ENCODE measurements around the gene ZNF441.
"Not testable (repeated sequence)": the region's sequence is repeated elsewhere in the genome, so short reads cannot be mapped to it uniquely, and the experiment has no call there.

Gene ZNF441

DNA sequence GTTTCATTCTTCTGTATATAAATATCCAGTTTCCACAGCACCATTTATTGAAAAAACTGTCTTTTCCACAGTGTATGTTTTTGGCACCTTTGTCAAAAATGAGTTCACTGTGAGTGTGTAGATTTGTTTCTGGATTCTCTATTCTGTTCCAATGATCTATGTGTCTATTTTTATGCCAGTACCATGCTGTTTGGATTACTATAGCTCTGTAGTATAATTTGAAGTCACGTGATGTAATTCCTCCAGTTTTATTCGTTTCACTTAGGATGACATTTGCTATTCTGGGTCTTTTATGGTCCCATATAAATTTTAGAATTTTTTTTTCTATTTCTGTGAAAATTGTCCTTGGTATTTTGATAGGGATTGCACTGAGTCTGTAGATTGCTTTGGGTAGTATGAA lies 17.0 kb upstream of the ZNF441 start:
- no peaks in the 10 kb centered on the region for H3K36me3 ChIP-seq (ENCODE audit: insufficient read depth, low read length)
- no peak overlapping the region for H3K9ac ChIP-seq (ENCODE audit: low read length)
- H3K27me3 ChIP-seq (ENCODE audit: control insufficient read depth in 1 of 2, insufficient read depth in 2 of 2, low read length in 2 of 2): no peaks in the 10 kb centered on the region
- no peak overlapping the region for H3K27ac ChIP-seq (ENCODE audit: low read depth, low read length)
- no peak overlapping the region for H3K4me3 ChIP-seq (ENCODE audit: low read depth in 1 of 2, low read length in 2 of 2)
- H3K4me1 ChIP-seq (ENCODE audit: insufficient read depth, low read length): no peaks in the 10 kb centered on the region
- H3K9me3 ChIP-seq (ENCODE audit: low read length): no peaks in the 10 kb centered on the region

DNA sequence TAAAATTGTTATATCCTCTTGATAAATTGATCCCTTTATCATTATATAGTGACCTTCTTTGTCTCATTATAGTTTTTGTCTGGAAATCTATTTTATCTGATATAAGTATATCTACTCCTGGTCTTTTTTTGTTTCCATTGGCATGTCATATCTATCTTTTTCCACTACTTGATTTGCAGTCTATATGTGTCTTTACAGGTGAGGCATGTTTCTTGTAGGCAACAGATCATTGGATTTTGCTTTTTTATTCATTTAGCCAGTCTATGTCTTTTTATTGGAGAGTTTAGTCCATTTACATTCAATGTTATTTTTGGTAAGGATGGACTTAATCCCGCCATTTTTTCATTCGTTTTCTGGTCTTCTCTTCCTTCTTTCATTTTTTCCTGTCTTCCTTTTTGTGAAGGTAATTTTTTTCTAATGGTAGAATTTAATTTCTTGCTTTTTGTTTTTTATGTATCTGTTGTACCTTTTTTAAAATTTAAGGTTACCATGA lies 14.5 kb upstream of the ZNF441 start:
- H3K9ac ChIP-seq (ENCODE audit: low read length): no peak overlapping the region
- H3K27ac ChIP-seq (ENCODE audit: low read depth, low read length): no peak overlapping the region
- H3K27me3 ChIP-seq (ENCODE audit: control insufficient read depth in 1 of 2, insufficient read depth in 2 of 2, low read length in 2 of 2): no peaks in the 10 kb centered on the region
- no peaks in the 10 kb centered on the region for H3K4me1 ChIP-seq (ENCODE audit: insufficient read depth, low read length)
- no peaks in the 10 kb centered on the region for H3K36me3 ChIP-seq (ENCODE audit: insufficient read depth, low read length)
- H3K4me3 ChIP-seq (ENCODE audit: low read depth in 1 of 2, low read length in 2 of 2): no peak overlapping the region
- no peaks in the 10 kb centered on the region for H3K9me3 ChIP-seq (ENCODE audit: low read length)

DNA sequence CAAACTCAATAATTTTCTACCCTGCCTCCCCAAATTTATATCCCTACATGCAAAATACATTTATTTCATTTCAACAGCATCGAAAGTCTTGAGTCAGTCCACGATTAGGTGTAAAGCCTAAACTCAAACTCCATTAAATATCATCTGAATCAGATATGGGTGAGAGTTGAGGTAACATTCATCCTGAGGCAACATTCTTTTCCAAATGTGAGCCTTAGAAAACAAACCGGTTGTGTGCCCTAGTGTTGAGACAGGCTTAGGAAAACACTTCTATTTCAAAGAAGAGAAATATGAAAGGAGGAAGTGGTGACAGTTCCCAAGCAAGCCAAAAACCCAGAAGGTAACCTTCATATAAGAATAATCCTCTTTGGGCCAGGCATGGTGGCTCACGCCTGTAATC lies 12.1 kb upstream of the ZNF441 start:
- no peak overlapping the region for H3K4me3 ChIP-seq (ENCODE audit: low read depth in 1 of 2, low read length in 2 of 2)
- H3K27me3 ChIP-seq (ENCODE audit: control insufficient read depth in 1 of 2, insufficient read depth in 2 of 2, low read length in 2 of 2): no peaks in the 10 kb centered on the region
- no peak overlapping the region for H3K9ac ChIP-seq (ENCODE audit: low read length)
- no peak overlapping the region for H3K27ac ChIP-seq (ENCODE audit: low read depth, low read length)
- no peaks in the 10 kb centered on the region for H3K4me1 ChIP-seq (ENCODE audit: insufficient read depth, low read length)
- H3K9me3 ChIP-seq (ENCODE audit: low read length): no peaks in the 10 kb centered on the region
- no peaks in the 10 kb centered on the region for H3K36me3 ChIP-seq (ENCODE audit: insufficient read depth, low read length)

DNA sequence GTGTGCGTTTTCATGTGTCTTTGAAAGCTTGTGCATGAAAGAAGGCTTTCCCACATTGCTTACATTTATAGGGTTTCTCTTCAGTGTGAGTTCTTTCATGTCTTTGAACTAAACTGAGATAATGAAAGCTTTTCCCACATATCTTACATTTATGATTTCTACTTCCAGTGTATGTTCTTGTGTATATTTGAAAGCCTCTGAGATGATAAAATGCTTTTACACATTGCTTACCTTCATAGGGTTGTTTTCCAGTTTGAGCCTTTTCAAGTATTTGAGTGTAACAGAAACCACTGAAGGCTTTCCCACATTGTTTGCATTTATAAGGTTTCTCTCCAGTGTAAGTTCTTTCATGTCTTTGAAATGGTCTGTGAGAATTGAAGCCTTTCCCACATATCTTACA lies 9.8 kb upstream of the ZNF441 start:
- Histone ChIP-seq H3K27ac (ENCODE audit: low read depth, low read length) (no peak overlapping the region), H3K4me3 (ENCODE audit: low read depth in 1 of 2, low read length in 2 of 2) (no peak overlapping the region), H3K27me3 (ENCODE audit: control insufficient read depth in 1 of 2, insufficient read depth in 2 of 2, low read length in 2 of 2) (no peaks in the 10 kb centered on the region), H3K4me1 (ENCODE audit: insufficient read depth, low read length) (no peaks in the 10 kb centered on the region), H3K36me3 (ENCODE audit: insufficient read depth, low read length) (no peaks in the 10 kb centered on the region), H3K9me3 (ENCODE audit: low read length) (no peaks in the 10 kb centered on the region), H3K9ac (ENCODE audit: low read length) (no peak overlapping the region)

DNA sequence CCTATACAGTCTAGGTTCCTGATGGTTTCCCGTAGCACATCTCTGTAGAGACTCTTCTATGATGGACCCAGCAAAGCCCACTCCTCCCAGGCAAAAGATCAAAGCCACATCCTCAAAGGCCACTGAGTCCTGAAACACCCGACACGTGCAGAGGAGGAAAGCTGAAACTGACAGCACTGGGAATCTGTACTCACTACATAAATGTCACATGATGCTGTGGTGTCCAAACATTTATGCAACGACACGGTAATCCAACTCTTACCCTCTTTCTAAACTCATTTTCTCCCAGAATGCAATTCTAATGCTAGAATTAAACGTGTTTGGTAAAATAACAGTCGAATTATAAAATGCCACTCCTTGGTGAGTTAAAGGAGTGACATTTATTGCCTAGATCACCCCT lies 7.0 kb upstream of the ZNF441 start:
- Histone ChIP-seq H3K9me3 (ENCODE audit: low read length) (no peaks in the 10 kb centered on the region), H3K9ac (ENCODE audit: low read length) (no peak overlapping the region), H3K36me3 (ENCODE audit: insufficient read depth, low read length) (no peaks in the 10 kb centered on the region), H3K4me3 (ENCODE audit: low read depth in 1 of 2, low read length in 2 of 2) (no peak overlapping the region), H3K4me1 (ENCODE audit: insufficient read depth, low read length) (no peaks in the 10 kb centered on the region), H3K27me3 (ENCODE audit: control insufficient read depth in 1 of 2, insufficient read depth in 2 of 2, low read length in 2 of 2) (no peaks in the 10 kb centered on the region), H3K27ac (ENCODE audit: low read depth, low read length) (no peak overlapping the region)

DNA sequence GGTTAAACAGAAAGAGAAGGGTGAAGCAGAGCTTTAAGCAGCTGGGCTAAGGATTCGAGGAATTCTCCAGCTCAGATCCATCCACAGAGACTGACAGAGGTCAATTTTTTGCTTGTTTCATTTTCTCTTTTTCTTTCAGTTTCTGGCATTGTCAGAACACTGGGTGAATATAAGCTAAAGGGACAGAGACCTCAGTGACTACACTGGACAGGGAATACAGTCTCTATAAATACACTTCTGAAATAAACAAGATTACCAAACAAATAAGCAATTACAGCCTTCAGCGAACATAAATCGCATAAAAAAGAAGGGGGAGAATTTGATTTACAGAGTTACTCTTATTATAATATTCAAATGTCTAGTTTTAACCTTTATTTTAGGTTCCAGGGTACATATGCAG lies 3.7 kb upstream of the ZNF441 start:
- no peaks in the 10 kb centered on the region for H3K27me3 ChIP-seq (ENCODE audit: control insufficient read depth in 1 of 2, insufficient read depth in 2 of 2, low read length in 2 of 2)
- no peak overlapping the region for H3K27ac ChIP-seq (ENCODE audit: low read depth, low read length)
- no peaks in the 10 kb centered on the region for H3K9me3 ChIP-seq (ENCODE audit: low read length)
- H3K36me3 ChIP-seq (ENCODE audit: insufficient read depth, low read length): no peaks in the 10 kb centered on the region
- no peak overlapping the region for H3K9ac ChIP-seq (ENCODE audit: low read length)
- no peak overlapping the region for H3K4me3 ChIP-seq (ENCODE audit: low read depth in 1 of 2, low read length in 2 of 2)
- peaks cover 3% of the 10 kb centered on the region for H3K4me1 ChIP-seq (ENCODE audit: insufficient read depth, low read length)

DNA sequence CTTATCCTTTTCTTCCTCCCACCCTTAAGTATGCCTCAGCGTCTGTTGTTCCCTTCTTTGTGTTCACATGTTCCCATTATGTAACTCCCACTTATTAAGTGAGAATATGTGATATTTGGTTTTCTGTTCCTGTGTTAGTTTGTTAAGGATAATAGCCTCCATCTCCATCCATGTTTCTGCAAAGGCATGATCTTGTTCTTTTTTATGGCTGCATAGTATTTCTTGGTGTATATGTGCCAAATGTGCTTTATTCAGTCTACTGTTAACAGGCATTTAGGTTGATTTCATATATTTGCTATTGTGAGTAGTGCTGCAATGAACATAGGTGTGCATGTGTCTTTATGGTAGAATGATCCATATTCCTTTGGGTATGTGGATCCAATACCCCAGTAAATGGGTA lies 3.2 kb upstream of the ZNF441 start:
- no peaks in the 10 kb centered on the region for H3K9me3 ChIP-seq (ENCODE audit: low read length)
- no peaks in the 10 kb centered on the region for H3K27me3 ChIP-seq (ENCODE audit: control insufficient read depth in 1 of 2, insufficient read depth in 2 of 2, low read length in 2 of 2)
- no peak overlapping the region for H3K27ac ChIP-seq (ENCODE audit: low read depth, low read length)
- H3K4me1 ChIP-seq (ENCODE audit: insufficient read depth, low read length): peaks cover 8% of the 10 kb centered on the region
- no peak overlapping the region for H3K9ac ChIP-seq (ENCODE audit: low read length)
- H3K4me3 ChIP-seq (ENCODE audit: low read depth in 1 of 2, low read length in 2 of 2): no peak overlapping the region
- no peaks in the 10 kb centered on the region for H3K36me3 ChIP-seq (ENCODE audit: insufficient read depth, low read length)

DNA sequence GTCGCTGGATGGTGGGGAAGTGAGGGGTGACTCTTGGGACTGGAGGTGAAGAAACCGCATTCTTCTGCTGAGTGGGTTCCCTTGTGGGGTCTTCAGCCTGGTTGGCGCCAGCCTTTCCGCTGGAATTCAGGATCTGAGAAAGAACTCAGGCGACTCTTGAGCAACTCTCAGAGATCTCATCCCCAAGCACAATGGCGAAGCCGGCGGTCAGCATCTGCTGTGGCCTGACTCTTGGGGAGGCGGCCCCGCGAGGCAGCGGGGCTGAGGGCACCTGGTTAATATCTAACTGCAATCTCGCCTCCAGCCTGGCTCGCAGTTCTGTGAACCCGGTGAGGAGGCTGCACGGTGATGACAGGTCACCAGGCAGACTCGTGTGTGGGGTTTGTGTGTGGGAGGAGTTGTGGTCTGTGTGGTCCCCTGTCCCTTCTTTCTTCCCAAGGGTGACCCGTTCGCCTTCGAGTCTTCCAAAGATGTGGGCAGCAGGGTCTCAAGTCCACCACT lies 883 bp downstream of the ZNF441 start:
- H3K27ac ChIP-seq (ENCODE audit: low read depth, low read length): peak overlapping the region; percentile 90

DNA sequence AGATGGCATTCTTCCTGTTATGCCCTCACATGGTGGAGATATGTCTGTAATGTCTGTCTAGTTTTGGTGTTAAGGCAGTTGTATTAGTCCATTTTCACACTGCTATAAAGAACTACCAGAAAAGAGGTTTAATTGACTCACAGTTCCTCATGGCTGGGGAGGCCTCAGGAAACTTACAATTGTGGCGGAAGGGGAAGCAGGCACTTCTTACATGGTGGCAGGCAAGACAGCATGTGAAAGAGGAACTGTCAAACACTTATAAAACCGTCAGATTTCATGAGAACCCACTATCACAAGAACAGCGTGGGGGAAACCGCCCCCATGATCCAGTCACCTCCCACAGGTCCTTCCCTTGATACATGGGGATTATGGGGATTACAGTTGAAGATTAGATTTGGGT lies 3.2 kb downstream of the ZNF441 start:
- H3K9me3 ChIP-seq (ENCODE audit: low read length): no peaks in the 10 kb centered on the region
- H3K9ac ChIP-seq (ENCODE audit: low read length): no peak overlapping the region

More for the DNA sequence above, 883 bp downstream of the ZNF441 start:
- Histone ChIP-seq H3K4me3 (ENCODE audit: low read depth in 1 of 2, low read length in 2 of 2) (peak overlapping the region; percentile 68 to 98), H3K36me3 (ENCODE audit: insufficient read depth, low read length) (no peaks in the 10 kb centered on the region), H3K9ac (ENCODE audit: low read length) (peak overlapping the region; percentile 69), H3K4me1 (ENCODE audit: insufficient read depth, low read length) (peaks cover 11% of the 10 kb centered on the region), H3K9me3 (ENCODE audit: low read length) (no peaks in the 10 kb centered on the region), H3K27me3 (ENCODE audit: control insufficient read depth in 1 of 2, insufficient read depth in 2 of 2, low read length in 2 of 2) (no peaks in the 10 kb centered on the region)

DNA sequence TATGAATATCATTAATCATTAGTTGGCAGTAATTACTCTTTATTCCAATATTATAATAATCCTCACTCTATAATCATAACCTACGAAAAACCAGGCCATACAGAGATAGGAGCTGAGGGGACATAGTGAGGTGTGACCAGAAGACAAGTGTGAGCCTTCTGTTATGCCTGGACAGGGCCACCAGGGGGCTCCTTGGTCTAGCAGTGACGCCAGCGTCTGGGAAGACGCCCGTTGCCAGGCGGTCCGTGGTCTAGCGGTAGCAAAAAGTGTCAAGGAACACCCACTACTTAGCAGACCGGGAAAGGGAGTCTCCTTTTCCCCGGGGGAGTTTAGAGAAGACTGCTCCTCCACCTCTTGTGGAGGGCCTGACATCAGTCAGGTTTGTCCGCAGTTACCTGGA lies 4.7 kb downstream of the ZNF441 start:
- not testable (repeated sequence) for H3K4me3 ChIP-seq (ENCODE audit: low read depth in 1 of 2, low read length in 2 of 2); H3K27ac ChIP-seq (ENCODE audit: low read depth, low read length); H3K9ac ChIP-seq (ENCODE audit: low read length); H3K9me3 ChIP-seq (ENCODE audit: low read length); H3K27me3 ChIP-seq (ENCODE audit: control insufficient read depth in 1 of 2, insufficient read depth in 2 of 2, low read length in 2 of 2); H3K36me3 ChIP-seq (ENCODE audit: insufficient read depth, low read length)
- peaks cover 11% of the 10 kb centered on the region for H3K4me1 ChIP-seq (ENCODE audit: insufficient read depth, low read length)

More for the DNA sequence above, 3.2 kb downstream of the ZNF441 start:
- Histone ChIP-seq H3K36me3 (ENCODE audit: insufficient read depth, low read length) (no peaks in the 10 kb centered on the region), H3K27me3 (ENCODE audit: control insufficient read depth in 1 of 2, insufficient read depth in 2 of 2, low read length in 2 of 2) (no peaks in the 10 kb centered on the region), H3K4me1 (ENCODE audit: insufficient read depth, low read length) (peaks cover 11% of the 10 kb centered on the region), H3K4me3 (ENCODE audit: low read depth in 1 of 2, low read length in 2 of 2) (no peak overlapping the region), H3K27ac (ENCODE audit: low read depth, low read length) (no peak overlapping the region)

DNA sequence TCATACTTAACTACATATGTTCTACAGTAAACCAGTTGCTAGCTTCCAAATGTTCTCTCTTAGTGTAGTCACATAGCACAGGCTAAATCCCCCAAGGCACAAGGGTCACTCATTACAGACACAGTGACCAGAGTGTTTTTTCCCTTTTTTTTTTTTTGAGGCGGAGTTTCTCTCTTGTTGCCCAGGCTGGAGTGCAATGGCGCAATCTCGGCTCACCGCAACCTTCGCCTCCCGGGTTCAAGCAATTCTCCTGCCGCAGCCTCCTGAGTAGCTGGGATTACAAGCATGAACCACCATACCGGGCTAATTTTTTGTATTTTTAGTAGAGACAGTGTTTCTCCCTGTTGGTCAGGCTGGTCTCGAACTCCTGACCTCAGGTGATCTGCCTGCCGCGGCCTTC lies 9.9 kb downstream of the ZNF441 start:
- H3K9ac ChIP-seq (ENCODE audit: low read length); H3K4me1 ChIP-seq (ENCODE audit: insufficient read depth, low read length); H3K4me3 ChIP-seq (ENCODE audit: low read depth in 1 of 2, low read length in 2 of 2); H3K27ac ChIP-seq (ENCODE audit: low read depth, low read length); H3K27me3 ChIP-seq (ENCODE audit: control insufficient read depth in 1 of 2, insufficient read depth in 2 of 2, low read length in 2 of 2): not testable (repeated sequence)
- H3K36me3 ChIP-seq (ENCODE audit: insufficient read depth, low read length): peaks cover 34% of the 10 kb centered on the region
- peaks cover 19% of the 10 kb centered on the region for H3K9me3 ChIP-seq (ENCODE audit: low read length)

DNA sequence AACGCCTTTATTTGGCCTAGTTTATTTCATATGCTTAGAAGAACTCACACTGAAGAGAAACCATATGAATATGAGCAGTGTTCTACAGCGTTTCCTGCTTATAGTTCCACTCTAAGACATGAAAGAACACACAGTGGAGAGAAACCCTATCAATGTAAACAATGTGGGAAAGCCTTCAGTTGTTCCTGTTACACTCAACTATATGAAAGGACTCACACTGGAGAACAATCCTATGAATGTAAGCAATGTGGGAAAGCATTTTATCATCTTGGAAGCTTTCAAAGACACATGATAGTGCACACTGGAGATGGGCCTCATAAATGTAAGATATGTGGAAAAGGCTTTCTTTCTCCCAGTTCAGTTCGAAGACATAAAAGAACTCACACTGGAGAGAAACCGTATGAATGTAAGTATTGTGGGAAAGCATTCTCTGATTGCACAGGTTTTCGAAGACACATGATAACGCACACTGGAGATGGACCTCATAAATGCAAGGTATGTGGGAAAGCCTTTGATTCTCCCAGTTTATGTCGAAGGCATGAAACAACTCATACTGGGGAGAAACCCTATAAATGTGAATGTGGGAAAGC lies 13.7 kb downstream of the ZNF441 start:
- no peaks in the 10 kb centered on the region for H3K27me3 ChIP-seq (ENCODE audit: control insufficient read depth in 1 of 2, insufficient read depth in 2 of 2, low read length in 2 of 2)
- H3K9ac ChIP-seq (ENCODE audit: low read length): no peak overlapping the region
- peaks cover 36% of the 10 kb centered on the region for H3K36me3 ChIP-seq (ENCODE audit: insufficient read depth, low read length)
- H3K4me3 ChIP-seq (ENCODE audit: low read depth in 1 of 2, low read length in 2 of 2): peak overlapping the region in 1 of 2 donors; percentile 12
- peaks cover 20% of the 10 kb centered on the region for H3K9me3 ChIP-seq (ENCODE audit: low read length)
- H3K27ac ChIP-seq (ENCODE audit: low read depth, low read length): no peak overlapping the region
- H3K4me1 ChIP-seq (ENCODE audit: insufficient read depth, low read length): no peaks in the 10 kb centered on the region
